Smooth muscle cell (in vitro differentiated cells): ENCODE measurements around the gene SPACA4. TPM values are rescaled to one million over a fixed set of nuclear protein-coding genes. Genes with fewer than 3 reads are reported as not detected.

Experiments used
- DNase-seq: peaks from one replicate; lab custom pipeline; 2025; ENCODE audit not compliant: unreplicated experiment; lab: John Stamatoyannopoulos, UW
- H2AFZ ChIP-seq: fragments of 200-600 bp; sonication (generic); 2 replicates; pipeline ENCODE4 v1.6.0; 2016; ENCODE audit warnings: antibody characterized with exemption, low read depth, mild to moderate bottlenecking
- H3F3A ChIP-seq: fragments of 200-600 bp; sonication (generic); 2 replicates; pipeline ENCODE4 v1.6.0; 2017; ENCODE audit warnings: antibody characterized with exemption, low read depth
- H3K27ac ChIP-seq: fragments of 200-600 bp; sonication (generic); 2 replicates; pipeline ENCODE4 v1.5.1; 2016; ENCODE audit warnings: low read depth, mild to moderate bottlenecking
- H3K27me3 ChIP-seq: fragments of 200-600 bp; sonication (generic); 2 replicates; pipeline ENCODE4 v1.6.1; 2016; ENCODE audit warnings: low read depth, mild to moderate bottlenecking
- H3K36me3 ChIP-seq: fragments of 200-600 bp; sonication (generic); 2 replicates; pipeline ENCODE4 v1.5.1; 2016; ENCODE audit warnings: low read depth
- H3K4me1 ChIP-seq: fragments of 200-600 bp; sonication (generic); 2 replicates; pipeline ENCODE4 v1.5.1; 2016; ENCODE audit warnings: low read depth
- H3K4me2 ChIP-seq: fragments of 200-600 bp; sonication (generic); 2 replicates; pipeline ENCODE4 v1.6.0; 2016; ENCODE audit warnings: mild to moderate bottlenecking
- H3K4me3 ChIP-seq: fragments of 200-600 bp; sonication (generic); 2 replicates; pipeline ENCODE4 v1.5.1; 2016; ENCODE audit warnings: mild to moderate bottlenecking
- H3K79me2 ChIP-seq: fragments of 200-600 bp; sonication (generic); 2 replicates; pipeline ENCODE4 v1.6.0; 2016; ENCODE audit warnings: low read depth, mild to moderate bottlenecking
- H3K9ac ChIP-seq: fragments of 200-600 bp; sonication (generic); 2 replicates; pipeline ENCODE4 v1.6.0; 2016; ENCODE audit warnings: low read depth
- H3K9me3 ChIP-seq: fragments of 200-600 bp; sonication (generic); replicated peaks from 2 replicates; pipeline ENCODE4 v1.5.1; 2016; ENCODE audit warnings: low read depth
- H4K20me1 ChIP-seq: fragments of 200-600 bp; sonication (generic); 2 replicates; pipeline ENCODE4 v1.6.0; 2016; ENCODE audit warnings: low read depth
- WGBS: methylation state at CpG from one replicate; pipeline ENCODE4 v1.1.7; 2016; ENCODE audit warnings: low lambda C conversion rate; 5-methylcytosine and 5-hydroxymethylcytosine counted together
- polyA plus RNA-seq: library from polyadenylated mRNA; unstranded; fragments of >200 nt; fragmentation: Nextera tagmentation; extraction: Ambion mirVana; gene quantifications from 2 replicates; pipeline ENCODE4 v1.2.1, GENCODE V29; 2016
- total RNA-seq: library from RNA; depleted of rRNA; stranded (reverse); fragments of >200 nt; gene quantifications from 2 replicates; pipeline ENCODE4 v1.2.3, GENCODE V29; 2014
- TF ChIP-seq, protein P1 (sequence below): fragments of 200-600 bp; sonication (generic); IDR thresholded peaks from 2 replicates; pipeline ENCODE4 v1.5.1; 2017; ENCODE audit warnings: borderline replicate concordance, mild to moderate bottlenecking, antibody characterized with exemption; ENCODE audit not compliant: insufficient read depth, poor library complexity, severe bottlenecking

SPACA4 gene
- total and polyA plus RNA-seq, 2 experiments from 2014 or later, result 0.43 TPM; not detected in 1

DNA sequence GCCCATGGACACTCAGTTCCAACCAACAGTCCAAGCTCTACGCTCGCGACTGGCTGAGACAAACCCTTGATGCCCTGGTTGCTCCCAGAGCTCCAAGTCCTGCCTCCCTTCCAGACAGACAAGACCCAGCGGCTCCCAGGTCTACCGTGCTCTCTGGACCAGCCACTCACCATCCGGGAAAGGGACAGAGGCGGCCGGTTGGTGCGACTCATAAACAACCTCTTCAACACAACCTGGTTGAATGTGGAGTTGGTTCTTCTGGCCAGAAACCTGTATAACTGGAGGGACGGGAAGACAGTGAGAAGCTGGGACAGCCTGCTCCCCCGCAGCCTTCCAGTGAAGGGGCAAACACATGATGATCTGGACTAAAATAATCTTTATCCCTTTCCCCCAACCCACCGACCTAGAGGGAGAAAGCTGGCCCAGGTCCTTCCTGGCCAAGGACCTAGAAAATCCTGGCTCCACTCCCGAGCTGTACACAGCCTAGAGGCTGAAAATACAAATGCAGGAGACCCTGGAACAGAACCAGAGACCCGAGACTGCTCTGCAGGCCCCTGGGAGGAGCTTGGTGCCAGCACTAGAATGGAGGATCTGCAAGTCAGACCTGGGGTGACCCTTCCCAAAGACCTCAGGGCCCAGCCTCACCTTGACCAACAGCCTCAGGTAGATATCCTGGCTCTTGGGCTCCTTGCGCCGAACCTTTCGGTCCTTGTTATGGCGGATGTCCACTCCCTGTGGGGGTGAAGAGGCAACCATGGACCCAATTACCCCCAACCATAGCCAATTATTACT is 10.8 kb downstream of the SPACA4 start:
- H3K27ac ChIP-seq, result peak overlapping the region; percentile 79
- no peak overlapping the region for H2AFZ ChIP-seq
- H3K4me1 ChIP-seq, result peaks cover 21% of the 10 kb centered on the region
- H3K4me2 ChIP-seq, result peak overlapping the region; percentile 91
- H3K27me3 ChIP-seq, result no peaks in the 10 kb centered on the region
- peaks cover 21% of the 10 kb centered on the region for H3F3A ChIP-seq
- H3K9ac ChIP-seq, result peak overlapping the region; percentile 97
- TF ChIP-seq, protein P1, sequence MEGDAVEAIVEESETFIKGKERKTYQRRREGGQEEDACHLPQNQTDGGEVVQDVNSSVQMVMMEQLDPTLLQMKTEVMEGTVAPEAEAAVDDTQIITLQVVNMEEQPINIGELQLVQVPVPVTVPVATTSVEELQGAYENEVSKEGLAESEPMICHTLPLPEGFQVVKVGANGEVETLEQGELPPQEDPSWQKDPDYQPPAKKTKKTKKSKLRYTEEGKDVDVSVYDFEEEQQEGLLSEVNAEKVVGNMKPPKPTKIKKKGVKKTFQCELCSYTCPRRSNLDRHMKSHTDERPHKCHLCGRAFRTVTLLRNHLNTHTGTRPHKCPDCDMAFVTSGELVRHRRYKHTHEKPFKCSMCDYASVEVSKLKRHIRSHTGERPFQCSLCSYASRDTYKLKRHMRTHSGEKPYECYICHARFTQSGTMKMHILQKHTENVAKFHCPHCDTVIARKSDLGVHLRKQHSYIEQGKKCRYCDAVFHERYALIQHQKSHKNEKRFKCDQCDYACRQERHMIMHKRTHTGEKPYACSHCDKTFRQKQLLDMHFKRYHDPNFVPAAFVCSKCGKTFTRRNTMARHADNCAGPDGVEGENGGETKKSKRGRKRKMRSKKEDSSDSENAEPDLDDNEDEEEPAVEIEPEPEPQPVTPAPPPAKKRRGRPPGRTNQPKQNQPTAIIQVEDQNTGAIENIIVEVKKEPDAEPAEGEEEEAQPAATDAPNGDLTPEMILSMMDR, result no peak
- H3K79me2 ChIP-seq, result peaks cover 27% of the 10 kb centered on the region
- peaks cover 41% of the 10 kb centered on the region for H4K20me1 ChIP-seq
- H3K4me3 ChIP-seq, result peak overlapping the region; percentile 93
- WGBS, result 85% methylated on average over 18 of the region's 18 CpGs
- H3K9me3 ChIP-seq, result no peaks in the 10 kb centered on the region
- no peak for DNase-seq
- H3K36me3 ChIP-seq, result peaks cover 3% of the 10 kb centered on the region

DNA sequence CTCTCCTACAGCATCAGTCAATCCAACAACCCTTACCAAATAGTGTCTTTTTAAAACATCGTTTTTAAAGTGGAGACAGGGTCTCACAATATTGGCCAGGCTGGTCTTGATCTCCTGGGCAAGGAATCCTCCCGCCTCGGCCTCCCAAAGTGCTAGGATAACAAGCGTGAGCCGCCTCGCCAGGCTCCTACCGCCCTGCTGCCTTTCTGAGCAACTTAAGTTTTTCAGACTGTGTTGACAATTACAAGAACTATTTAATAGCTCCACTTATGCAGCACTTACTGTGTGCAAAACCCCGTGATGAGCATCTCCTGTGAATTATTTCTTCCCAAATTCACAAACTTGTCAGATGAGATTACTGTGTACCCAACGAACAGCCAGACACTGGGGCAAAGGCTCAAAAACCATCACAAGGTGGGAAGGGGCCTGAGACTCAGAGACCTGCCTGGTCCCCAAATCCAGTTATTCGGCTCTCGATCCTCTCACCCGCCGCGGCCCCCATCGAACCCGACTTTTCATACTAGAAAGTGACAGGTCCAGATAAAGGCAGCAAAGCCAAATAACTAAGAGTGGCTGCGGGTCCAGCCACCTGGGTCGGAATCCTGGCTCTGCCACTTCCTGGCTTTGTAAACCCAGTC is 11.9 kb downstream of the SPACA4 start:
- H3K36me3 ChIP-seq, result peaks cover 3% of the 10 kb centered on the region
- WGBS, result 1% methylated on average over 18 of the region's 18 CpGs

DNA sequence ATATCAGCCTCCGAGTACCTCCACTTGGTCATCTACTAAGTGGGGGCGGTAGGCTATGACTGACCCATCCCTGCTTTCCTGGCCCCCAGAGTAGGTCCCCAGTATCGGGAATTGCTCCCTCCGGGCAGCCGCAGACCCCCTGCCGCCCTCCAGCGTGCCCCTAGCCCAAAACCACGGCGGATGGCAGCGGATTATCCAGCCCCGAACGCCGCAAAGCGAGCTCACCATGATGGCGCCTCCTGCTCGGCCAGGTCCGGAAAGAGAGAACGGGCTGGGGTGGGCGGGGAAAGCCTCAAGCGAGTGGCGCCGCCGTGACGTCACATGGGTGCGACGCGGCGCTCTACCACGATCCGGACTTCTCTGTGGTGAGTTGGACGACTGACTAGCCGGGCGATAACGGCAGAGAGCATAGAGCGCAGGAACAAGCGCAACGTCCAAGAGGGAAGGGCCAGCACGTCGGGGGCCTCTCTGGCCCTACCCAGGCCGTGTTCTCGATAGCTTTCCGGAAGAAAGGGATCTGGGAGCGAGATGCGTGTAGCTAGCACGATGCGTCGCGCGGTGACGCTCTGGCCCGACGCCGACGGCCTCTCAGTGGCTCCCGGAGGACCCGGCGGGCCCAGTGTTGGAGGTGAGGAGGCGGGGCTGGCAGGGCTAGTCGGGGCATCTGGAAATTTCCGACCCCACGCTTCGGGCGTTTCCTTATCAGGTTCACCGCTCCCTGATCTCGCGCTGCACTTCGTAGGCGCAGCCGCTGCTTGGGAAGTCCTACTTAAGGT is 12.6 kb downstream of the SPACA4 start, which contains the start of the genes RPL18 and SPHK2:
TSS of gene RPL18 (minus strand) at position 263 of the 776 bp plus-strand sequence. CDS start at position 228, 35 bp downstream.
TSS of gene SPHK2 (plus strand) at position 591 of the 776 bp plus-strand sequence. CDS start 1,009 bp downstream, outside the sequence.
- TF ChIP-seq, protein P1, result no peak
- peak within 1 kb of the TSS; percentile 93 for H3K4me3 ChIP-seq
- peaks cover 27% of the 10 kb centered on the region for H3K79me2 ChIP-seq
- H3K36me3 ChIP-seq, result peaks cover 3% of the 10 kb centered on the region
- WGBS, result 1% methylated on average over 62 of the region's 69 CpGs
- peaks cover 41% of the 10 kb centered on the region for H4K20me1 ChIP-seq
- peak within 1 kb of the TSS; percentile 91 for H3K4me2 ChIP-seq
- peaks cover 28% of the 10 kb centered on the region for H3K4me1 ChIP-seq
- H3F3A ChIP-seq, result peaks cover 21% of the 10 kb centered on the region
- H3K9ac ChIP-seq, result peak within 1 kb of the TSS; percentile 97
- no peaks in the 10 kb centered on the region for H3K9me3 ChIP-seq
- H2AFZ ChIP-seq, result peak within 1 kb of the TSS; percentile 78
- DNase-seq, result peak; percentile 92
- H3K27me3 ChIP-seq, result no peaks in the 10 kb centered on the region
- H3K27ac ChIP-seq, result peak within 1 kb of the TSS; percentile 79

More for the DNA sequence above, 11.9 kb downstream of the SPACA4 start:
- DNase-seq, result no peak
- no peak overlapping the region for H2AFZ ChIP-seq
- peaks cover 41% of the 10 kb centered on the region for H4K20me1 ChIP-seq
- H3F3A ChIP-seq, result peaks cover 21% of the 10 kb centered on the region
- peaks cover 24% of the 10 kb centered on the region for H3K4me1 ChIP-seq
- H3K27me3 ChIP-seq, result no peaks in the 10 kb centered on the region
- peak overlapping the region; percentile 97 for H3K9ac ChIP-seq
- no peaks in the 10 kb centered on the region for H3K9me3 ChIP-seq
- peak overlapping the region; percentile 91 for H3K4me2 ChIP-seq
- TF ChIP-seq, protein P1, result no peak
- peak overlapping the region; percentile 93 for H3K4me3 ChIP-seq
- peaks cover 27% of the 10 kb centered on the region for H3K79me2 ChIP-seq
- peak overlapping the region; percentile 79 for H3K27ac ChIP-seq
